Peyer's patch (tissue), 4 donors: ENCODE results near the gene LRP2BP.
"Not testable (repeated sequence)": the region's sequence is repeated elsewhere in the genome, so short reads cannot be mapped to it uniquely, and the experiment has no call there.

ENCODE experiments used
- CTCF ChIP-seq, 6 experiments: fragments of 450-650 bp in 4 of 6; fragments of 200-600 bp in 2 of 6; sonication (generic) in 1 of 6; IDR thresholded peaks; one replicate each; pipeline ENCODE4 v1.5.1; 2017 to 2019; ENCODE audit warnings: antibody characterized with exemption in 6 of 6, mild to moderate bottlenecking in 3 of 6, moderate library complexity in 1 of 6
- POLR2A ChIP-seq, 2 donors: fragments of 450-650 bp; IDR thresholded peaks; one replicate each; pipeline ENCODE4 v1.5.1; 2017; ENCODE audit warnings: antibody characterized with exemption in 2 of 2, mild to moderate bottlenecking in 2 of 2, moderate library complexity in 2 of 2

GRCh38 chr4:185362570-185362969 lies 33.2 kb downstream of the LRP2BP start:
- not testable (repeated sequence) for TF ChIP-seq CTCF, POLR2A (IDR thresholded peaks at IDR 0.05)
